Transverse colon (tissue), 4 donors: ENCODE data around the gene OBSCN. TPM values are rescaled to one million over a fixed set of nuclear protein-coding genes. Genes with fewer than 3 reads are reported as not detected.

Experiments used
- DNase-seq: peaks from one replicate; pipeline ENCODE4 v3.0.0-alpha.2; 2019
- H3K27ac ChIP-seq, 4 donors: fragments of 200-600 bp; sonication (generic); 2 replicates each; pipeline ENCODE4 v1.5.1; 2016 to 2018; ENCODE audit warnings: inconsistent platforms in 4 of 4
- H3K27me3 ChIP-seq: fragments of 200-600 bp; sonication (generic); 2 replicates; pipeline ENCODE4 v1.5.1; 2017; ENCODE audit warnings: inconsistent platforms
- H3K36me3 ChIP-seq, 4 donors: fragments of 200-600 bp; sonication (generic); 2 replicates each; pipeline ENCODE4 v1.5.1; 2017 to 2019; ENCODE audit warnings: inconsistent platforms in 4 of 4
- H3K4me1 ChIP-seq, 4 donors: fragments of 200-600 bp; sonication (generic); 2 replicates each; pipeline ENCODE4 v1.5.1; 2017 to 2020; ENCODE audit warnings: inconsistent platforms in 4 of 4
- H3K4me3 ChIP-seq, 4 donors: fragments of 200-600 bp; sonication (generic); 1 replicate in 1 of 4; 2 replicates in 3 of 4; pipeline versions ENCODE4 v1.5.1 to v1.6.1; 2017 to 2019; ENCODE audit warnings: inconsistent platforms in 4 of 4
- H3K9me3 ChIP-seq, 2 donors: fragments of 200-600 bp; sonication (generic); 2 replicates each; pipeline ENCODE4 v1.5.1; 2017 to 2019; ENCODE audit warnings: inconsistent platforms in 2 of 2
- CTCF ChIP-seq, 5 experiments: fragments of 200-600 bp in 3 of 5; fragments of 450-650 bp in 2 of 5; sonication (generic) in 3 of 5; IDR thresholded peaks; 1 replicate in 2 of 5; 2 replicates in 3 of 5; pipeline ENCODE4 v1.5.1; 2016 to 2017; ENCODE audit warnings: antibody characterized with exemption in 5 of 5, inconsistent platforms in 3 of 5, mild to moderate bottlenecking in 2 of 5, moderate library complexity in 1 of 5
- EP300 ChIP-seq: sonication (generic); formaldehyde crosslinking; IDR thresholded peaks from one replicate; pipeline ENCODE4 v1.6.1; 2017; ENCODE audit warnings: antibody characterized with exemption, low read depth
- POLR2A ChIP-seq: fragments of 450-650 bp; IDR thresholded peaks from one replicate; pipeline ENCODE4 v1.6.1; 2016; ENCODE audit warnings: antibody characterized with exemption, mild to moderate bottlenecking, moderate library complexity
- POLR2AphosphoS5 ChIP-seq, 3 donors: sonication (generic); formaldehyde crosslinking; IDR thresholded peaks; one replicate each; pipeline ENCODE4 v1.6.1; 2016; ENCODE audit warnings: antibody characterized with exemption in 3 of 3
- WGBS, 2 donors: methylation state at CpG; one replicate each; pipeline ENCODE4 v1.1.5; 2018; ENCODE audit warnings: low coverage in 1 of 2; 5-methylcytosine and 5-hydroxymethylcytosine counted together
- in situ Hi-C, 4 donors: fragments of 200-750 bp; cut with MboI; loops; one replicate each; pipeline versions ENCODE4 v1.15.0 to v1.15.1; 2017; ENCODE audit warnings: low sequenced_read_pairs in 3 of 4, low pct_ligation_motif_present in 1 of 4, low pct_unique_long_range_greater_than_20kb in 1 of 4
- intact Hi-C: fragments of 100-400 bp; cut with DNase I; formaldehyde crosslinking; loops from one replicate; pipeline ENCODE4 v1.15.1; 2023; ENCODE audit warnings: low total_unique reads
- total RNA-seq, 4 donors: library from RNA; depleted of rRNA; stranded (reverse); fragments of >200 nt; gene quantifications; one replicate each; pipeline ENCODE4 v1.1.0, GENCODE V29; 2016

The OBSCN gene
- total RNA-seq, 4 donors from 2014 or later = 11.9 to 21.7 (median 15.8) TPM

- in situ Hi-C loops (no loop called here), intact Hi-C loops (no loop called here)
- 87% methylated on average over 21 of the region's 21 CpGs; no CpG with 5 or more reads in 1 of the 2 donors for WGBS, 2 donors
- no peaks in the 10 kb centered on the region for H3K9me3 ChIP-seq
- no peak overlapping the region for H3K4me3 ChIP-seq
- no peaks in the 10 kb centered on the region for H3K4me1 ChIP-seq
- DNase-seq = peak; percentile 5
- TF ChIP-seq POLR2AphosphoS5 (IDR thresholded peaks at IDR 0.05) = no peak
- H3K27ac ChIP-seq = no peak overlapping the region
- H3K36me3 ChIP-seq = no peaks in the 10 kb centered on the region
- no peaks in the 10 kb centered on the region for H3K27me3 ChIP-seq
These were observed 130.7 kb downstream of the OBSCN start for GRCh38 chr1:228338521-228339051.

GRCh38 chr1:228339059-228339704, 131.3 kb downstream of the OBSCN start:
- TF ChIP-seq POLR2AphosphoS5 (IDR thresholded peaks at IDR 0.05) = no peak
- no peak for TF ChIP-seq EP300
- no peak for TF ChIP-seq CTCF (IDR thresholded peaks at IDR 0.05)
- no peak for TF ChIP-seq POLR2A
- Histone ChIP-seq H3K36me3 (no peaks in the 10 kb centered on the region), H3K4me3 (no peak overlapping the region), H3K4me1 (no peaks in the 10 kb centered on the region), H3K27ac (no peak overlapping the region), H3K9me3 (no peaks in the 10 kb centered on the region), H3K27me3 (no peaks in the 10 kb centered on the region)
- in situ Hi-C loops (no loop called here), intact Hi-C loops (no loop called here)
- WGBS, 2 donors = 89% methylated on average over 9 of the region's 9 CpGs; no CpG with 5 or more reads in 1 of the 2 donors
- DNase-seq = peak; percentile 3

- H3K36me3 ChIP-seq = no peaks in the 10 kb centered on the region
- in situ Hi-C loops (no loop called here), intact Hi-C loops (no loop called here)
- no peak overlapping the region for H3K4me3 ChIP-seq
- H3K27me3 ChIP-seq = no peaks in the 10 kb centered on the region
- H3K4me1 ChIP-seq = no peaks in the 10 kb centered on the region
- DNase-seq = peak; percentile 5
- no peak overlapping the region for H3K27ac ChIP-seq
- WGBS, 2 donors = 88 to 90% methylated on average over 2 to 21 of the region's 24 CpGs
- TF ChIP-seq EP300 (no peak), POLR2A (no peak), CTCF (IDR thresholded peaks at IDR 0.05) (no peak), POLR2AphosphoS5 (IDR thresholded peaks at IDR 0.05) (no peak)
- H3K9me3 ChIP-seq = no peaks in the 10 kb centered on the region
These were observed 132.2 kb downstream of the OBSCN start for GRCh38 chr1:228339766-228340685.

GRCh38 chr1:228340686-228341449, 133.0 kb downstream of the OBSCN start:
- TF ChIP-seq CTCF (IDR thresholded peaks at IDR 0.05) (peak in 2 of 5 experiments; percentile 10 to 11), EP300 (no peak)
- intact Hi-C loops = no loop called here
- in situ Hi-C loops = no loop called here
- Histone ChIP-seq H3K4me3 (no peak overlapping the region), H3K9me3 (no peaks in the 10 kb centered on the region), H3K36me3 (no peaks in the 10 kb centered on the region), H3K27me3 (no peaks in the 10 kb centered on the region), H3K4me1 (no peaks in the 10 kb centered on the region), H3K27ac (no peak overlapping the region)
- peak; percentile 9 for DNase-seq
- 75% methylated on average over 30 of the region's 39 CpGs; no CpG with 5 or more reads in 1 of the 2 donors for WGBS, 2 donors
